ENCODE results near the gene CEBPG.

The CEBPG gene

DNA sequence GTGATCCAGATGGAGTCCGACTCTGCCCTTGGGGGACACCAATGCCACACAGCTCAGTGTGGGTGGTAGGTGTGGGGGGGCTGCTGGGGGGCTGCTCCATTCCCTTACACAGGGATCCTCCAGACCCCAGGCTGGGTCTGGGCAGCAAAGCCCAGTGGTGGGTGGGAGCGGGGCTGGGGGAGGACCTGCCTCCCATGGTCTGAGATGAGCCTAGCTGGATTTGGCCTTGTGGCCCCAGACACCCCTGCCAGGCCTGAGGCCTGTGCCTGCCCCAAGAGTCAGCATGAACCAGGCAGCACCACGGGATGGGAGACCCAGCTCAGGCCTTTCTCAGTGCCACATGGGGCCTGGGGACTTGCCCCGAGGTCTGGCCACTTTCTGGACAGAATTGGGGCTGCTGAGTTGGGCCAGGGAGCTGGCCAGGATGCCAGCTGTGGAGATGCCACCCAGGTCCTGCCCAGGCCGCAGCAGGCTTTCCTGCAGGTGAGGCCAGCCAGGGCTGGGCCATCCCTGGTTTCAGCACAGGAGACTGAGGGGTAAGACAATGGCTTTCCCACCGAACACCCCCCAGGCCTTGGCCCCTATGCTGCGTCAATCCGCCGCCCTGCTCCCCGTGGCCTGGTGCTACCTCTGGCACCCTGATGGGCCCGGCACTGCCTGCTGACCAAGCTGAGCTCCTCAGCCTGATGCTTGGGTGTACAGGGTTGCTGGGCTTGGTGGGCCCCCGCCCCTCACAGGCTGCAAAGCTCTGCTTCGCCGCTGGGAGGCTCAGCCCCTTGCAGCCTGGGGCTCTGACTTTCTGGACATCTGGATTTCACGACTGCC, 24.2 kb downstream of the CEBPG start:
- DNase-seq: no peak

DNA sequence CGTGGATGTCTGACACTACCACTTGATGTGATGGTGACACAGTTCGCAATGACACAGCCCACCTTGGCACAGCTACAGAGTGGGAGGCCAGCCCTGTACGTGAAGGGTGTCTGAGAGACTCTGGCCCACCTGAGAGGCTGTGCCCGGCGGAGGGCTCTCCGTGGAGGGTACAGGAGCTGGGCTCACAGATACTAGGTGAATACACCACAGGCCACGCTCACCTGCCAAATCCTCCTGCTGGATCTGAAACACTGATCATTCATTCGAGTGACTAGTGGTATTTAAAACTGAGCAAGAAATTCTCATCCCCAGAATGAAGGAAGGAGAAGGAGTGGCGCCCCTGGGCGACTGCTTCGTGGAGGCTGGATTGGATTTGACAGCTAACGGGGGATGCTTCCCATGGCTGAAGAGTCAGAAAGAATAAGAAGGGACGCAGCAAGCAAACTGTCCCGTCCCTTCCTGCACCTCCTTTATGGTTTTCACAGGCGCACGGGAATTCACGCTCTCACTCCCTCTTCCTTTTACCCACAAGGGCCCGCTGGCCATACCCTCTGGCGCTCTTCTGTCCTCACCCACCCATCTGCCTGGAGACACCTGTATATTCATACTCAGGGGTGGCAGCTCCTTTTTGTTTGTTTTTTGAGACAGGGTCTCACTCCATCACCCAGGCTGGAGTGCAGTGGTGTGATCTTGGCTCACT, 25.0 kb downstream of the CEBPG start:
- no peak for DNase-seq

DNA sequence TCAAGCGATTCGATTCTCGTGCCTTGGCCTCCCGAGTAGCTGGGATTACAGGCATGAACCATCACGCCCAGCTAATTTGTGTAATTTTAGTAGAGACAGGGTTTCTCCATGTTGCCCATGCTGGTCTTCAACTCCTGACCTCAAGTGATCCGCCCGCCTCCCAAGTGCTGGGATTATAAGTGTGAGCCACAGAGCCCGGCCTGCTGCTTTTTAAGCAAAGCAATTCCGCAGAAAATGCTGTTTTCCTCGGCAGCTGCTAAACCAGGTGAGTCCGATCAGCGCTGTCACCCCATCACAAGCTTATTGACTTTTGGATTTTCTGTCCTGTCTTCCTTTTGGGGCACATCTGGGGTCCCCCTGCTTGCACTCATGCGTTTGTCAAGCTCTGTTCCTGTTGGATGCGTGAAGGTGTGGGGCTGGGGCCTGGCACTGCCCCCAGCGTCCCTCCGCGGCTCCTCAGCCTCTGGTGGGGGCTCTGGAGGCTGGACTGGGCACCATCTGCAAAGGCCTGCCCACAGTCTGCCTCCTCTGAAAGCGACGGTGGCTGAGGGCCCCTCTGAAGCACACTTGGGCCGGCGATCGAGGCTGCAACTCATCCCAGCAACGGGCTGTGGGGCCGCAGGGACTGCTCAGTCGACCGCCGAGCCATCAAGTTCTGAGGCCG, 25.7 kb downstream of the CEBPG start:
- no peak for DNase-seq

DNA sequence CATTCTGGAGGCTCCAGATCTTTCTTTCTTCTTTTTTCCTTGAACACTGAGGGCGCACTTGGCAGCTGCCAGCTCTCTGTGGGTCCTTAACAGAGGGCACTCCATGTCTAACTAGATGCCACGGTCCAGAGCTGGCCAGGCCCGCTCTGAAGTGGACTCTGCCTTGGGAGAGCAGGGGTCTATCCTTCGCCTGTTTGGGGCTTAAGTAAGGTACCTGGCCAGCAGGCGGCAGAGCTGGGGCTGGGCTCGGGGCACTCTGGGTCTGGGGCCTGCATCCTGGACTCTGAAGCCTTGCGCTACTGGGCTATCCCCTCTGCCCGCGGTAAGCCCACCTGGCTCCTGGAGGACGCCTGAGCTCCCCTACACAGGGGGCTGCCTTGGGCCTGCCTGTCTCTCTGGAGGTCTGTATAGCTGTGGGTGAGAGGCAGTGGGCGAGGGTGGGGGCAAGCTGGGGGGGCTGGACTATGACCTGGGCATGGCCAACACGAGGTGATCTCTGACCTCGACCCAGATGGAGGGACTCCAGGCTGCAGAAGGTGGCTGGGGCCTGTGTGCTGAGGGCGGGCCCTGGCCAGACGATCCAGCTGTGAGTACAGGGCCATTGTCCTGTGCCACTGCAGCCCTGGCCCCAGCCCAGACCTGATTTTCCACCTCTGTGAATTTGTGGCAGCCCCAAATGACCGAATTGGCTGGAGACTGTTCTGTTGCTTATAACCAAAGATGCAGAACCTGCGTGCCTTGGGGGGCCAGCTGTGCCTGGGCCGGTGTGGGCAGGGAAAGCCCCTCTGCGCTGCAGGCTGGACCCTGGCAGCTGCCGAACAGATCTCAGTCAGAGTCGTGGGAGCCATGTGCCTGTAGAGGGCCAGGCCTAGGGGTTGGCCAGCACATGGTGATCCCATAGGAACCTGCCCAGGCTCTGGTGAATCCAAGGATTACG, 26.5 kb downstream of the CEBPG start:
- no peak for DNase-seq

DNA sequence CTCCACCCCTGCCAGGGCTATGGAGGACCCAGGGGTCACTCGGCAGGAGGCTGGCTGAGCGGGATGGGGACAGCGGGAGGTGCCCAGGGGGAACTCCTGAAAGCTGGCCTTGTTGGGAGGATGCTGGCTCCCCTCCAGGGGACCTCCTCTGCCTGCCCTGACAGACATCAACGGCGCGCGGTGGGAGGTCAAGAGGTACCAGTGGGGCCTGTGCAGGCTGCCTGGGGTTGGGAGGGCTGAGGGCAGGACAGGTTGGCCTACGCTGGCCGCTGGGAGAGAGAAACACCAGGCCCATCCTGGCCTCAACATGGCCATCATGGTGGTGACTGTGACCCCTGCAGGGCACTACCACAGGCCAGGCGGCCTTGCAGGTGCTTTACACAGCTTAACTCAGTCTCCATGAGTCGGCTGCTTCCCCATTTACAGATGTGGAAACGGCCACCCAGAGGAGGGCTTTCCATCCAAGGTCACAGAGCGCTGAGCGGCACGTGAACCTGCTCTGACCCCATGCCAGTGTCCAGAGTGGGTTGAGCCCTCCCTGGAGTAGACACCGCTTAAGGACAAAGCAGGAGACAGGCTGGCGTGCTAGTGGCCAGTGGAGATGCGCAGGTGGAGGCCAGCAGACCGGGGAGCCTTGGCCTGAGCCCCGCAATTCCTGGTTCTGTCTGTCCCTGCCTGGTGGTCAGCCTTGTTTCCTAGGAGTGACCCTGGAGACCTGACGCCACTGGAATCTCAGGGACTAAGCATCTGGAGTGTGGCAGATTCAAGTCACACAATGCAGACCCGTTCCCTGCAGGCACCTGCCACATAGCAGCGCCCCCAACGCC, 27.6 kb downstream of the CEBPG start:
- DNase-seq: no peak

DNA sequence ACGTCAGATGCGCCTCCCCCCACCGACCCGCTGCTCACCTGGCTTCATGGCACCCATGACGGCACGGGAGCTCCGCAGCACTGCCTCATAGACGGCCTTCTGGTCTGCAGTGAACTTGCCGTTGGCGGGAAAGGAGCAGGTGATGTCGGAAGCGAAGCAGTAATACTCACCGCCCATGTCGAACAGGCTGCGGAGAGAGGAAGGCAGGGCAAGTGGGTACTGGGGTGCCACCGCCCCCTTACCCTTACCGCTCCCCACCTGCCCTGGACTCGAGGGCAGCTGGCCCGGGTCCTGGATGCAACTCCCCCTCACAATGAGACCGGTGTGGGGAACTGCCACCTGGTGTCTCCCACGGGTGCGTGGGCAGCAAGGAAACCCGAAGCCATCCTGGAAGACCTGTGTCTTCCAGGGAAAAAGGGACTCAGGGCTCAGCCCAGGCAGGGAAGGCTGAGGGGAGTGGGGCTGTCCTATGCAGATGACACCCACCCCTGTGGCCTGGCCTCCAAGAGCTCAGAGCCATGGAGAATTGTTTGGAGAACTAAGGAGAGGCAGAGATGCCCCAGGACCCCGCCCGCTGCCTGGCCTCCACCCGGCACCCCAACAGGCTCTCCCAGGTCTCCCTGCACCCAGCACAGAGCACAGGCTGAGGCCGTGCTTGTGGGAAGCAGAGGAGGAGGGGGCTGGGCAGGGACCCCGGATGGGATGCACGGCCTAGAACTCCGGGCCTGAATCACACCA, 28.3 kb downstream of the CEBPG start:
- DNase-seq: no peak

DNA sequence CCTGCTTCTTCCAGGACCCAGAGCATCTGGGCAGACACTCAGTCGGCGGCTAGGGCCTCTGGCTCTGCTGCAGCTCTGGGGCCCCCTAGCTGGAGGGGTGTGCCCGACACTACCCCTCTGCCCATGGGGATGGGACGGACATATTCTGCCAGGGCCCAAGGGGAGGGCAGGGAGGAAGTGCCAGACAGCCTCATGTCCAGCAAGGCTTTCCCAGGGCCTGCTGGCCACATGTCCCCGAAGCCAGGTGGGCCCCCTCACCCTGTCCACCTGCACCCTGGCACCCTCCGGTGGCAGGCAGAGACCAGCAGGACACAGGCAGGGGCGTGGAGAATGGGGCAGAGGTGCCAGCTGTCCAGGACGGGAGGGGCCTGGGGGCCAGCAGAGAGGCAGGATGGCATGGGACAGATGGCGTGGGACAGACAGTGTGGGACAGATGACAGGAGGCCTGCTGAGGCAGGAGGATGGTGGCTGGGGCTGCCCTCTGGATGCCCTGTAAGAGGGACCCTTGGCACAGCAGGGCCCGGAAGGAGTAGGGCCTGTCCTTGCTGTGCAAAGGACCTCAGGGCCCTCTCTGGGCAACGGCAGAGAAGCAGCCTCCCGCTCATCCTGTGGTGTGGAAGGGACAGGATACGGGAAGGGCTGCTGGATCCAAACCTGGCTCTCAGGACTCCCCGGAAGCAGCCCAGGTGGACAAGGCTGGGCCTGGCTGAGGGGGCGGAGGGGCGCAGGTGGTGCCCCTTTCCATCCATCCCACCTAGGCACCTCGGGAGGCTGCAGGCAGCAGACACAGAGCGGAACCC, 29.1 kb downstream of the CEBPG start:
- no peak for DNase-seq

DNA sequence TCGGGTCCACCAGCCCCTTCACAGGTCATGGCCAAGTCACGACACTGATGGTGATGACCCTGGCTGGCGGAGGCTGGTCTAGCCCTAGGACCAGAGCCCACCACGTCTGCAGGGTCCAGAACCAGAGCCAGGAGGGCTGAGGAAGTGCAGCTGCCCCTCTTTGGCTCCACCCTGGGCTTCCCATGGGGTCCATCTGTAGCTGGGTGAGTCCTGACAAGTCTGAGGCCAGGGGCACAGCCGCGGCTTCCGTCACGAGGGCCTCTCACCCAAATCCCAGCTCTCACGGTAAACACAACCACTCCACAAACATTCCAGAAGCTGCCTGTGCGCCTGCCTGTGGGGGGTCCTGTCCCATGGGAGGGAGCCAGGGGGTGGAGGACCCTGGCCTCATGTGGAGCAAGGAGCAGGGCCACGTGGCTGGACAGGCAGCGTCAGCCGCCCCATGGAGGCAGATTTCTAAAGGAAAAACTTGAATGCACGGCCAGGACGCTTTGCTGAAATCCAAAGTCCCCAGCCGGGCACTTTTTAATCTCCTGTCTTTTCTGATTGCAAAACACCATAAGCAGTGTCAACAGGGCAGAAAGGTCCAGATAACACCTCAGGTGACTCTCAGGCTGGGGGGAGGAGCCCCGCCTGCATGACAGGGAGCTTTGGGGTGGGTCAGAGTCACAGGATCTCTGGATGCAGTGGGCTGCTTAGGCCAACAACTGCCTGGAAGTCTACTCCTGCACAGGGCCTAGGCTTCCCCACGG, 29.9 kb downstream of the CEBPG start:
- DNase-seq: no peak

DNA sequence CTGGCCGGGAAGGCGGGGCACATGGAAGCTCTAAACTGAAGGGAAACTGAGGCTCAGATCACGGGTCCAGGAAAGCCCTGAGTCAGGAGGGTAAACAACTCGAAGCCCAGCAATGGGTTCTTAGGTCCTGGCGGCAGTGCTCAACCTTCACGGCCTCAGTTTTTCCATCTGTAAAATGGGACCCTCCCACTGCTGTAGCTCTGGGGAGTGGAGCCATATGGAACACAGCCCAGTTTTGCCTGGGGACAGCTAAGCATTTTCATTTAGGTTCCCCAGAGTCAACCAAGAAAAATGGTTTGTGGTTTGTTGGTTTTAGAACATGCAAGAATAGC, 30.4 kb downstream of the CEBPG start:
- DNase-seq: no peak

DNA sequence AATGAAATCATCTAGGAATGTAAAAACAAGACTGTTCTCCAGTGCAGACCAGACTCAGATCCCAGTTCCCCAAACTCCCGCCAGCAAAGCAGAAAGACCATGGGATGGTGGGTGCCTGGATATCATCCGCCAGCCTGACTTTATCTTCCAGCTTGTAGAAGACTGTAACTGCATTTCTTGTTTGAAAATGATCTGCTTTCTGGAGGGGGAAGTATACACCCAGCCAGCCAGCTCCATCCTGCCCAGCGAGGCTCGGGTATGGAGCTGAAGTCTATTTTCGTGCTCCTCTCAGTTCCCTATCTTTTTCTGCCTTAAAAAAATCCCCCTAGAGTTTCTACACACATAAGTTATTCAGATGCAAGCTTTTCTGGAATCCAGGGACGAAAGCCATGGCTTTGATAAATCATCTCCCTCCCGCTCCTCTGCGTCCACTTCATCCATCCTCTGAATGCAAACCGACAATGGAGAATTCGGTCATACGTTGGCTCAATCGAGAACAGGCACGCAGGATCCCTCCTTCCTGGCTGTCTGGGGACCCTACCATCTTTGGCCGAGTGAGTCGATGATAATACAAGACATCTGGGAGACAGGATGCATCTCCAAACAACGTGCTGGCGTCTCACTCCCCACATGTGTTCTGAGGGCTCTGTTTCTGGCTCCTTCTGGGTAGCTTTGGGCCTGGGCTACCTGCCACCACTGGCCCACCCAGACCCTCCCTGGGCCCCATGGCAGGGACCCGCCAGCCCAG, 31.2 kb downstream of the CEBPG start:
- DNase-seq: no peak

DNA sequence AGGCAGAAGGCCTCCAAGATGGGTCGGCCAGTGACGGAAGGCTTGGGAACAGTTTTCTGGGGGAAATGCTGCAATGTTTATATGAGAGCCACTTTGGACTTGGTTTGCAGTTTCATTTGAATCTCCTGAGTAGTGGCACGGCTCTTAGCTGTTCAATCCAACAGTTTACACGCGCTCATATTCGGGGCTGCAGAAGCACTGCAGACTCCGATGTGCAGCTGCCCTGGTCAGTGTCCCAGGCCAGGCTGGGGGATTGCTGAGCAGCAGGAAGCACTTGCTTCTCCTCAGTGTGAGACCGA, 31.7 kb downstream of the CEBPG start:
- no peak for DNase-seq

DNA sequence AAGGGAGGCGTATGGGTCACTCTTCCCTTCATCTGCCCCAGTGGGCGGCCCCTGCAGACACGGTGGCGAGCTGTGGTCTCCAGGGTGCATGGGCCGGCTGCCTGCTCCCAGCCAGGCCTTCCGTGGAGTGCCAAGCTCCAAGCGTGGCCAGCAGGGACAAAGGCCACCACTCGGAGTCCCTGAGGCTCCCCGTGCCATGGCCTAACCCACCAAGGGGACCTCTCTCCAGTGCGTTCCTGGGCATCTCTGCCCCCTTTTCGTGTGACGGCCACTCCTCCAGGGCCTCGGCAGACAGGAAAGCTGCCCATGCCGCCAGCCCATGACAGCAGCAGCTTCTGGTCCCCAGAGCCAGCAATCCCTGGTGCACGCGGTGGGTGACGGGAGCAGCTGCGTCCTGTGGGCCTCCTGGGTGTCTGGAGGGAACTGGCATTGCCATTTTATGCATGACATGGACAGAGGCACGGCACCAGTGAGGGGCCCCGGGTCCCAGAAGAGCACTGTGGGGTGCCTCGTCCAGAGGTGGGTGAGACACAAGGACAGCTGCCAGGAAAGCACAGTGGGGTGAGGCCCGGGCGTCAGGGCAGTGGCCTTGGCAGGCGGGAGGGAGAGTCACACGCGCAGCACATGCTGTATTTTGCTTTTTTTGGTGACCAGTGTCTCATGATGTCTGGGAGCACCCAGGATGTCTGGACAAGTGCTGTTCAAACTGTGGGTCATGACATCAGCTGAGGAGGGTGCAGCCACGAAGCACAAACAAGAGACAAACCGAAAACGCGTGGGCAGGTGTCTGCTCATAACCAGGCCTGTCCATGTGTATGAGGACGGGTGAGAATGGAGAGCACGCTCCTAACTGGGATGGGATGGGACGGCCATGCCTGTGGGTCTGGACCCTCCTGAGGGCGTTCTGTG, 32.3 kb downstream of the CEBPG start:
- DNase-seq: no peak

DNA sequence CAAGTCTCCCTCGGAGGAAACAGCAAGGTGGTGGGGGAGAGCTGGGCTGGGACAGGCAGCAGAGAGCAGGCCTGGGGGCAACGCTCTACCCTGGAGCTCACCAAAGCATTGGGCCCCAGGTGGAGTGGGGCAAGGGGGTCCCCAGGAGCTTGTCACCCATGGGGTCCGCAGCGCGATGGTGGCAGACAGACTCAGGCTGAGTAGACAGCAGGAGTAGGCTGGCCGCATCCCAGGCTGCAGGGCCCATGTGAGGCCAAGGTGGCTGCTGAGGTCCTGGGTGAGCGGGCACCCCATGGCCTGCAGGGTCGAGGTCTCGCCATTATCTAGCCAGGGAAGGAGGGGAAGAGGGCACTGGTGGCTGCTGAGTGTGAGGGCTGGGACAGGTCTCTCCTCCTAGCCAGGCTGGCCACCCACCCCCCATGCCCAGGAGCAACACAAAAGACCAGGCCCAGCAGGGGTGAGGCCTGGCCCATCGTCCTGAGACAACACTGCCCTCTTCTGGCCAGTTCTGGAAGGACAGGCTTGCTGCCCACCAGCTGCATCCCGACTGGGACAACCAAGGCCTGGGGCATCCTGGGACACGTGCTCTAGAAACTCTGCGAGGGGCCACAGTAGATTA, 33.1 kb downstream of the CEBPG start:
- DNase-seq: peak; percentile 2 to 37

DNA sequence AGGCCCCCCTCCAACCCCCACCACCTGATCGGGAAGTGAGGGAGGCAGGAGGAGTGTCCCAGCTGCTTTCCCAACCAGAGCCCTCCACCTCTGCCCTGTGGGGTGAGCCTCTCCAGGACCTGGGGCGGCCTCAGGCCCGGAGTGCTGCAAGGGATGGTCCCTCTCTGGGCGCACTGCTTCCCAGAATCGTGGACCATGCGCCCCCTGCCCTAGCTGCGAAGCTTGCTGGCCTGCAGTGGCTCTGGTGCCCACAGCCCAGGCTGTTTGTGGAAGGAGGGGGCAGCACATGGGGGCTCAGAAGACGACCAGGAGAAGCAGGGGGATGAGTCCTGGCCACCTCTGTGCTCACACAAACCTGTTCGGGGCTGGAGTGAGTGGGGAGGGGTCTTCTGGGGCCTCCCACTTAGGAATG, 33.6 kb downstream of the CEBPG start:
- no peak for DNase-seq

DNA sequence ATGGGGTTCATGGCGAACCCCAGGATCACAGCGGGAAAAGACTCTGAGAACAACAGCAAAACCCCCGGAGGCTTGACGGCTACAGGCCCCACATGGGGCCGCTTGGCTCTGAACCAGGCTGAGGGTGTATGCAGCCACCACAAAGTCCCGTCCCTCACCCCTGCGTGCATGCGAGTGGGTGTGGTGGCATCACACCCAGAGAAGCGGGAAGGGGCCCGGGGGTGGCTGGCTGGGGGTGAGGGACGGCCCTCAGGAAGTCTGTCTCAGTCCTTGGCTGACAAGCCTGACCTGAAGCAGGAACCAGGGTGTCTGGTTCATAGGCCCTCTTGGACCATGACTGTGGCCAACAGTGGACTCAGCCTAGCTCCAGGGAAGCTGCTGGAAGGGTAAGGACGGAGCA, 34.2 kb downstream of the CEBPG start:
- DNase-seq: no peak

DNA sequence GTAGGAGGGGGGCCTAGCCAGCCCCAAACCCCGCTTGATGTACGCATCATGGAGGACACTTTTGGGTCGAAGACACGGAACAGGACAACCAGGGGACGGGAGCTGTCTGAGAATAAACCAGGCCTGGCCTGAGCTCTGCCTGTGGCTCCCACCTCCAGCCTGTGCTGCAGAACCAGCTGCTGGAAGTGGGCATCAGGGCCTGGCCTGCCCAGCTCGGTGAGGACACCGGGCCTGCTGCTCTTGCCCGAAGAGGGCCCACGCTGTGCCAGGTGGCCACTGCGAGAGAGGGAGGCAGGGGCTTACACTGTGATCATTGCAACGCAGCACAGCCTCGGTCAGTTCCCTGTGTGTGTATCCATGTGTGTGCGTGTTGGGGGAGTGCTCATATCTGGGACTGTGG, 34.6 kb downstream of the CEBPG start:
- DNase-seq: no peak

All from NCI-H187 (cell line).